Activated naive CD8-positive, alpha-beta T cell (primary cell): ENCODE results near the gene PGM1.

Experiments used
- H3K27ac Mint-ChIP-seq: one replicate; pipeline ENCODE4 v1.8.0; 2021; ENCODE audit warnings: mixed read lengths
- H3K27me3 Mint-ChIP-seq: one replicate; pipeline ENCODE4 v1.8.0; 2021; ENCODE audit warnings: mixed read lengths
- H3K36me3 Mint-ChIP-seq: one replicate; pipeline ENCODE4 v1.8.0; 2021; ENCODE audit warnings: mixed read lengths
- H3K4me1 Mint-ChIP-seq: one replicate; pipeline ENCODE4 v1.8.0; 2021; ENCODE audit warnings: low read depth, mixed read lengths
- H3K4me3 Mint-ChIP-seq: one replicate; pipeline ENCODE4 v1.8.0; 2021; ENCODE audit warnings: mild to moderate bottlenecking, mixed read lengths
- H3K9me3 Mint-ChIP-seq: one replicate; pipeline ENCODE4 v1.8.0; 2021; ENCODE audit warnings: low read depth, mixed read lengths

PGM1 gene

GRCh38 chr1:63634471-63634870 is 41.3 kb downstream of the PGM1 start:
- peaks cover 40% of the 10 kb centered on the region for H3K36me3 Mint-ChIP-seq
- H3K9me3 Mint-ChIP-seq = no peaks in the 10 kb centered on the region
- peaks cover 5% of the 10 kb centered on the region for H3K4me1 Mint-ChIP-seq
- no peak overlapping the region for H3K4me3 Mint-ChIP-seq
- no peaks in the 10 kb centered on the region for H3K27me3 Mint-ChIP-seq
- H3K27ac Mint-ChIP-seq = no peak overlapping the region

- Mint-ChIP-seq H3K27ac (no peak overlapping the region), H3K4me1 (peaks cover 5% of the 10 kb centered on the region), H3K27me3 (no peaks in the 10 kb centered on the region), H3K9me3 (no peaks in the 10 kb centered on the region), H3K36me3 (peaks cover 41% of the 10 kb centered on the region), H3K4me3 (no peak overlapping the region)
Observed at GRCh38 chr1:63635681-63636080, 42.5 kb downstream of the PGM1 start.

- Mint-ChIP-seq H3K9me3 (no peaks in the 10 kb centered on the region), H3K27ac (no peak overlapping the region), H3K27me3 (no peaks in the 10 kb centered on the region), H3K4me3 (no peak overlapping the region), H3K4me1 (peaks cover 5% of the 10 kb centered on the region), H3K36me3 (peaks cover 44% of the 10 kb centered on the region)
Observed at GRCh38 chr1:63636192-63637105, 43.2 kb downstream of the PGM1 start.

GRCh38 chr1:63638471-63638870 is 45.3 kb downstream of the PGM1 start:
- no peaks in the 10 kb centered on the region for H3K9me3 Mint-ChIP-seq
- peaks cover 5% of the 10 kb centered on the region for H3K4me1 Mint-ChIP-seq
- H3K27me3 Mint-ChIP-seq = no peaks in the 10 kb centered on the region
- H3K36me3 Mint-ChIP-seq = peaks cover 37% of the 10 kb centered on the region
- no peak overlapping the region for H3K4me3 Mint-ChIP-seq
- no peak overlapping the region for H3K27ac Mint-ChIP-seq

GRCh38 chr1:63638875-63639274 is 45.7 kb downstream of the PGM1 start:
- Mint-ChIP-seq H3K9me3 (no peaks in the 10 kb centered on the region), H3K27ac (no peak overlapping the region), H3K4me3 (no peak overlapping the region), H3K4me1 (peaks cover 5% of the 10 kb centered on the region), H3K27me3 (no peaks in the 10 kb centered on the region), H3K36me3 (peaks cover 37% of the 10 kb centered on the region)

- H3K4me3 Mint-ChIP-seq = no peak overlapping the region
- H3K9me3 Mint-ChIP-seq = no peaks in the 10 kb centered on the region
- H3K27ac Mint-ChIP-seq = no peak overlapping the region
- no peaks in the 10 kb centered on the region for H3K27me3 Mint-ChIP-seq
- peaks cover 28% of the 10 kb centered on the region for H3K36me3 Mint-ChIP-seq
- H3K4me1 Mint-ChIP-seq = peaks cover 5% of the 10 kb centered on the region
Observed at GRCh38 chr1:63640633-63641567, 47.7 kb downstream of the PGM1 start.

- Mint-ChIP-seq H3K36me3 (peaks cover 22% of the 10 kb centered on the region), H3K27me3 (no peaks in the 10 kb centered on the region), H3K9me3 (no peaks in the 10 kb centered on the region), H3K27ac (no peak overlapping the region), H3K4me3 (no peak overlapping the region), H3K4me1 (no peaks in the 10 kb centered on the region)
Observed at GRCh38 chr1:63641615-63642014, 48.4 kb downstream of the PGM1 start.

- H3K4me3 Mint-ChIP-seq = no peak overlapping the region
- no peak overlapping the region for H3K27ac Mint-ChIP-seq
- H3K36me3 Mint-ChIP-seq = peaks cover 17% of the 10 kb centered on the region
- H3K27me3 Mint-ChIP-seq = no peaks in the 10 kb centered on the region
- no peaks in the 10 kb centered on the region for H3K9me3 Mint-ChIP-seq
- no peaks in the 10 kb centered on the region for H3K4me1 Mint-ChIP-seq
Observed at GRCh38 chr1:63642901-63643300, 49.7 kb downstream of the PGM1 start.

GRCh38 chr1:63643517-63643916 is 50.3 kb downstream of the PGM1 start:
- Mint-ChIP-seq H3K27ac (no peak overlapping the region), H3K36me3 (peaks cover 17% of the 10 kb centered on the region)

GRCh38 chr1:63643926-63644325 is 50.7 kb downstream of the PGM1 start:
- no peaks in the 10 kb centered on the region for H3K9me3 Mint-ChIP-seq
- H3K27ac Mint-ChIP-seq = no peak overlapping the region
- no peaks in the 10 kb centered on the region for H3K4me1 Mint-ChIP-seq
- H3K4me3 Mint-ChIP-seq = no peak overlapping the region
- peaks cover 17% of the 10 kb centered on the region for H3K36me3 Mint-ChIP-seq
- no peaks in the 10 kb centered on the region for H3K27me3 Mint-ChIP-seq

More at GRCh38 chr1:63643517-63643916, 50.3 kb downstream of the PGM1 start:
- Mint-ChIP-seq H3K4me3 (no peak overlapping the region), H3K9me3 (no peaks in the 10 kb centered on the region), H3K4me1 (no peaks in the 10 kb centered on the region), H3K27me3 (no peaks in the 10 kb centered on the region)

- H3K27ac Mint-ChIP-seq = no peak overlapping the region
Observed at GRCh38 chr1:63645317-63645716, 52.1 kb downstream of the PGM1 start.

GRCh38 chr1:63648689-63649088 is 55.5 kb downstream of the PGM1 start:
- H3K9me3 Mint-ChIP-seq = no peaks in the 10 kb centered on the region
- H3K27ac Mint-ChIP-seq = no peak overlapping the region
- H3K4me1 Mint-ChIP-seq = peaks cover 29% of the 10 kb centered on the region
- no peaks in the 10 kb centered on the region for H3K27me3 Mint-ChIP-seq
- no peak overlapping the region for H3K4me3 Mint-ChIP-seq
- H3K36me3 Mint-ChIP-seq = peaks cover 3% of the 10 kb centered on the region

More at GRCh38 chr1:63645317-63645716, 52.1 kb downstream of the PGM1 start:
- Mint-ChIP-seq H3K9me3 (no peaks in the 10 kb centered on the region), H3K27me3 (no peaks in the 10 kb centered on the region), H3K4me1 (peaks cover 1% of the 10 kb centered on the region), H3K36me3 (peaks cover 9% of the 10 kb centered on the region), H3K4me3 (no peak overlapping the region)

GRCh38 chr1:63651161-63651701 is 58.0 kb downstream of the PGM1 start:
- Mint-ChIP-seq H3K4me1 (peaks cover 29% of the 10 kb centered on the region), H3K4me3 (peak overlapping the region; percentile 48), H3K27me3 (no peaks in the 10 kb centered on the region), H3K27ac (peak overlapping the region; percentile 91), H3K9me3 (no peaks in the 10 kb centered on the region), H3K36me3 (peaks cover 3% of the 10 kb centered on the region)

- peaks cover 36% of the 10 kb centered on the region for H3K4me1 Mint-ChIP-seq
- H3K27ac Mint-ChIP-seq = no peak overlapping the region
Observed at GRCh38 chr1:63653976-63654375, 60.8 kb downstream of the PGM1 start.

GRCh38 chr1:63659448-63659847 is 66.2 kb downstream of the PGM1 start:
- Mint-ChIP-seq H3K27me3 (no peaks in the 10 kb centered on the region), H3K4me3 (no peak overlapping the region), H3K9me3 (no peaks in the 10 kb centered on the region), H3K4me1 (peaks cover 9% of the 10 kb centered on the region), H3K27ac (no peak overlapping the region), H3K36me3 (peaks cover 40% of the 10 kb centered on the region)

More at GRCh38 chr1:63653976-63654375, 60.8 kb downstream of the PGM1 start:
- Mint-ChIP-seq H3K4me3 (no peak overlapping the region), H3K9me3 (no peaks in the 10 kb centered on the region), H3K27me3 (no peaks in the 10 kb centered on the region), H3K36me3 (peaks cover 9% of the 10 kb centered on the region)
